Stimulated activated effector memory CD8-positive, alpha-beta T cell treated with anti-CD3 and anti-CD28 coated beads, Interleukin-12 subunit alpha, Interleukin-12 subunit beta, amount 100 ng/mL, for 72 hours (primary cell): Measurements from ENCODE around the gene BRINP2.

Experiments
- ATAC-seq: fragments of 150-1000 bp; cut with Tn5 transposase; 2 replicates; pipeline ENCODE4 v1.10.0; 2021
- DNase-seq, 2 donors: peaks; one replicate each; pipeline ENCODE4 v3.0.0; 2021 to 2022; ENCODE audit warnings: low spot score in 2 of 2
- H3K27ac Mint-ChIP-seq: one replicate; pipeline ENCODE4 v1.8.0; 2022; ENCODE audit warnings: mild to moderate bottlenecking, mixed read lengths
- H3K36me3 Mint-ChIP-seq: one replicate; pipeline ENCODE4 v1.8.0; 2022; ENCODE audit warnings: mild to moderate bottlenecking, mixed read lengths
- H3K4me1 Mint-ChIP-seq: one replicate; pipeline ENCODE4 v1.8.0; 2022; ENCODE audit warnings: mixed read lengths
- H3K4me3 Mint-ChIP-seq: one replicate; pipeline ENCODE4 v1.8.0; 2022; ENCODE audit warnings: mild to moderate bottlenecking, mixed read lengths
- H3K9me3 Mint-ChIP-seq: one replicate; pipeline ENCODE4 v1.8.0; 2022; ENCODE audit warnings: mixed read lengths

Gene BRINP2

GRCh38 chr1:177170756-177171535, at the start of gene BRINP2:
Gene BRINP2 (plus strand): TSS chr1:177170958. CDS start chr1:177229877, 58,919 bp downstream.
- H3K36me3 Mint-ChIP-seq: no peaks in the 10 kb centered on the region
- DNase-seq (no peak), ATAC-seq (no peak)
- no peak within 1 kb of the TSS for H3K27ac Mint-ChIP-seq
- no peaks in the 10 kb centered on the region for H3K4me1 Mint-ChIP-seq
- H3K4me3 Mint-ChIP-seq: no peak within 1 kb of the TSS
- no peaks in the 10 kb centered on the region for H3K9me3 Mint-ChIP-seq

GRCh38 chr1:177122461-177123251, 48.1 kb upstream of the BRINP2 start:
- ATAC-seq (no peak), DNase-seq (no peak)
- Mint-ChIP-seq H3K4me1 (no peaks in the 10 kb centered on the region), H3K27ac (no peak overlapping the region), H3K9me3 (peaks cover 7% of the 10 kb centered on the region), H3K4me3 (no peak overlapping the region), H3K36me3 (no peaks in the 10 kb centered on the region)

- DNase-seq (no peak), ATAC-seq (no peak)
- no peak overlapping the region for H3K4me3 Mint-ChIP-seq
- H3K4me1 Mint-ChIP-seq: no peaks in the 10 kb centered on the region
- no peak overlapping the region for H3K27ac Mint-ChIP-seq
- peaks cover 10% of the 10 kb centered on the region for H3K9me3 Mint-ChIP-seq
- H3K36me3 Mint-ChIP-seq: no peaks in the 10 kb centered on the region
These were observed 46.0 kb upstream of the BRINP2 start for GRCh38 chr1:177124577-177125278.

- ATAC-seq: no peak
- DNase-seq: no peak
- Mint-ChIP-seq H3K4me1 (no peaks in the 10 kb centered on the region), H3K4me3 (no peak overlapping the region), H3K36me3 (no peaks in the 10 kb centered on the region), H3K9me3 (peaks cover 10% of the 10 kb centered on the region), H3K27ac (no peak overlapping the region)
These were observed 44.5 kb upstream of the BRINP2 start for GRCh38 chr1:177126267-177126666.

- Mint-ChIP-seq H3K9me3 (peaks cover 11% of the 10 kb centered on the region), H3K4me3 (no peak overlapping the region), H3K36me3 (no peaks in the 10 kb centered on the region), H3K27ac (no peak overlapping the region), H3K4me1 (no peaks in the 10 kb centered on the region)
- ATAC-seq (no peak), DNase-seq (no peak)
These were observed 42.0 kb upstream of the BRINP2 start for GRCh38 chr1:177128665-177129281.

GRCh38 chr1:177130451-177130945, 40.3 kb upstream of the BRINP2 start:
- Mint-ChIP-seq H3K9me3 (peaks cover 11% of the 10 kb centered on the region), H3K36me3 (no peaks in the 10 kb centered on the region), H3K27ac (no peak overlapping the region), H3K4me1 (no peaks in the 10 kb centered on the region), H3K4me3 (no peak overlapping the region)
- no peak for ATAC-seq
- no peak for DNase-seq

- no peaks in the 10 kb centered on the region for H3K4me1 Mint-ChIP-seq
- ATAC-seq (no peak), DNase-seq (no peak)
- no peaks in the 10 kb centered on the region for H3K36me3 Mint-ChIP-seq
- peaks cover 9% of the 10 kb centered on the region for H3K9me3 Mint-ChIP-seq
- H3K27ac Mint-ChIP-seq: no peak overlapping the region
- H3K4me3 Mint-ChIP-seq: no peak overlapping the region
These were observed 39.0 kb upstream of the BRINP2 start for GRCh38 chr1:177131723-177132122.

- DNase-seq (no peak), ATAC-seq (no peak)
- H3K36me3 Mint-ChIP-seq: no peaks in the 10 kb centered on the region
- no peak overlapping the region for H3K4me3 Mint-ChIP-seq
- H3K9me3 Mint-ChIP-seq: peaks cover 9% of the 10 kb centered on the region
- H3K4me1 Mint-ChIP-seq: no peaks in the 10 kb centered on the region
- H3K27ac Mint-ChIP-seq: no peak overlapping the region
These were observed 38.6 kb upstream of the BRINP2 start for GRCh38 chr1:177132141-177132540.

GRCh38 chr1:177133977-177134538, 36.7 kb upstream of the BRINP2 start:
- DNase-seq (no peak), ATAC-seq (no peak)
- H3K4me3 Mint-ChIP-seq: no peak overlapping the region
- H3K9me3 Mint-ChIP-seq: peaks cover 5% of the 10 kb centered on the region
- H3K4me1 Mint-ChIP-seq: no peaks in the 10 kb centered on the region
- H3K36me3 Mint-ChIP-seq: no peaks in the 10 kb centered on the region
- no peak overlapping the region for H3K27ac Mint-ChIP-seq

- Mint-ChIP-seq H3K9me3 (peaks cover 3% of the 10 kb centered on the region), H3K36me3 (no peaks in the 10 kb centered on the region), H3K27ac (no peak overlapping the region), H3K4me3 (no peak overlapping the region), H3K4me1 (no peaks in the 10 kb centered on the region)
- DNase-seq (no peak), ATAC-seq (no peak)
These were observed 35.5 kb upstream of the BRINP2 start for GRCh38 chr1:177135250-177135649.

- no peak overlapping the region for H3K4me3 Mint-ChIP-seq
- H3K27ac Mint-ChIP-seq: no peak overlapping the region
- peaks cover 6% of the 10 kb centered on the region for H3K9me3 Mint-ChIP-seq
- no peak for ATAC-seq
- H3K4me1 Mint-ChIP-seq: no peaks in the 10 kb centered on the region
- no peak for DNase-seq
- H3K36me3 Mint-ChIP-seq: no peaks in the 10 kb centered on the region
These were observed 32.9 kb upstream of the BRINP2 start for GRCh38 chr1:177137814-177138213.

GRCh38 chr1:177138347-177138746, 32.4 kb upstream of the BRINP2 start:
- Mint-ChIP-seq H3K36me3 (no peaks in the 10 kb centered on the region), H3K9me3 (peaks cover 3% of the 10 kb centered on the region), H3K4me1 (no peaks in the 10 kb centered on the region), H3K27ac (no peak overlapping the region), H3K4me3 (no peak overlapping the region)
- no peak for ATAC-seq
- DNase-seq: no peak

GRCh38 chr1:177142010-177142409, 28.7 kb upstream of the BRINP2 start:
- H3K4me3 Mint-ChIP-seq: no peak overlapping the region
- no peak overlapping the region for H3K27ac Mint-ChIP-seq
- H3K36me3 Mint-ChIP-seq: no peaks in the 10 kb centered on the region

GRCh38 chr1:177142791-177143271, 27.9 kb upstream of the BRINP2 start:
- H3K4me1 Mint-ChIP-seq: no peaks in the 10 kb centered on the region
- H3K4me3 Mint-ChIP-seq: no peak overlapping the region
- no peak for ATAC-seq
- no peaks in the 10 kb centered on the region for H3K36me3 Mint-ChIP-seq
- no peak for DNase-seq
- H3K9me3 Mint-ChIP-seq: peaks cover 3% of the 10 kb centered on the region
- no peak overlapping the region for H3K27ac Mint-ChIP-seq

More at GRCh38 chr1:177142010-177142409, 28.7 kb upstream of the BRINP2 start:
- no peaks in the 10 kb centered on the region for H3K4me1 Mint-ChIP-seq
- DNase-seq (no peak), ATAC-seq (no peak)
- H3K9me3 Mint-ChIP-seq: peaks cover 3% of the 10 kb centered on the region
